Fibroblast of lung (primary cell): ENCODE results near the gene STIM1.

Experiments
- EZH2 ChIP-seq: IDR thresholded peaks from 2 replicates; pipeline ENCODE4 v1.5.1; 2012; ENCODE audit warnings: low read length, control low read depth, mild to moderate bottlenecking; ENCODE audit errors: missing control alignments
- TF ChIP-seq, protein P1 (sequence below), 2 donors: IDR thresholded peaks in 1 of 2; conservative IDR thresholded peaks in 1 of 2; 1 replicate in 1 of 2; 2 replicates in 1 of 2; pipeline ENCODE4 v1.5.1; 2011 to 2012; ENCODE audit warnings: low read length in 2 of 2, control low read depth in 1 of 2, inconsistent platforms in 1 of 2, low read depth in 1 of 2, mild to moderate bottlenecking in 1 of 2

DNA sequence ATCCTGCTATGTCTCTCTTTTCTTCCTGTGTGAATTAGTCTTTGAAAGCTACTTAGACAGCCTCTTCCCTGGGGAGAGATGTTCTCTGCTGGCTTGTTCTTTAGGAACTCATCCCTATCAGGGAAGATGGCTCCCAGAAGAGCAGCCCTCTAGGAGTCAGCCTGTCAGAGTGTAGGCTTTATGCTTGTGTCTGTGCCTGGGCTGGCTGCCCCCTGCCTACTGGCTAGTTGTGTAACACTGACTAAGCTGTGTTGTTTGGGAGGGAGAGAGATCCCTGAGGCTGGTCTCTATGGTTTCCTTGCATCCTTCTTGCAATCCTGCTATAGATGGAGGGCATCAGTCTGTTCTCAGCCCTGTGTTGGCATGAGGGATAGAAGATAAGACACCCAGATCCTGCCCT is 112.2 kb downstream of the STIM1 start:
- TF ChIP-seq, protein P1, sequence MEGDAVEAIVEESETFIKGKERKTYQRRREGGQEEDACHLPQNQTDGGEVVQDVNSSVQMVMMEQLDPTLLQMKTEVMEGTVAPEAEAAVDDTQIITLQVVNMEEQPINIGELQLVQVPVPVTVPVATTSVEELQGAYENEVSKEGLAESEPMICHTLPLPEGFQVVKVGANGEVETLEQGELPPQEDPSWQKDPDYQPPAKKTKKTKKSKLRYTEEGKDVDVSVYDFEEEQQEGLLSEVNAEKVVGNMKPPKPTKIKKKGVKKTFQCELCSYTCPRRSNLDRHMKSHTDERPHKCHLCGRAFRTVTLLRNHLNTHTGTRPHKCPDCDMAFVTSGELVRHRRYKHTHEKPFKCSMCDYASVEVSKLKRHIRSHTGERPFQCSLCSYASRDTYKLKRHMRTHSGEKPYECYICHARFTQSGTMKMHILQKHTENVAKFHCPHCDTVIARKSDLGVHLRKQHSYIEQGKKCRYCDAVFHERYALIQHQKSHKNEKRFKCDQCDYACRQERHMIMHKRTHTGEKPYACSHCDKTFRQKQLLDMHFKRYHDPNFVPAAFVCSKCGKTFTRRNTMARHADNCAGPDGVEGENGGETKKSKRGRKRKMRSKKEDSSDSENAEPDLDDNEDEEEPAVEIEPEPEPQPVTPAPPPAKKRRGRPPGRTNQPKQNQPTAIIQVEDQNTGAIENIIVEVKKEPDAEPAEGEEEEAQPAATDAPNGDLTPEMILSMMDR (conservative IDR thresholded peaks at IDR 0.05 in 1 of 2, IDR thresholded peaks at IDR 0.05 in 1 of 2; ENCODE audit: low read depth in 1 of 2, low read length in 2 of 2), result no peak
- no peak for TF ChIP-seq EZH2
